Stomach (tissue), 4 donors: ENCODE results near the gene BRSK2.

Experiments
- CTCF ChIP-seq, 7 experiments: fragments of 450-650 bp in 4 of 7; fragments of 200-600 bp in 3 of 7; sonication (generic) in 3 of 7; IDR thresholded peaks; one replicate each; pipeline ENCODE4 v1.5.1; 2016 to 2019; ENCODE audit warnings: antibody characterized with exemption in 7 of 7, control low read depth in 2 of 7, mild to moderate bottlenecking in 1 of 7
- EP300 ChIP-seq: sonication (generic); formaldehyde crosslinking; IDR thresholded peaks from one replicate; pipeline ENCODE4 v1.6.1; 2017; ENCODE audit warnings: antibody characterized with exemption
- POLR2A ChIP-seq, 4 donors: fragments of 450-650 bp; IDR thresholded peaks; one replicate each; pipeline ENCODE4 v1.6.1; 2016; ENCODE audit warnings: antibody characterized with exemption in 4 of 4, control low read depth in 2 of 4, mild to moderate bottlenecking in 1 of 4, moderate library complexity in 1 of 4
- POLR2AphosphoS5 ChIP-seq, 3 donors: sonication (generic); formaldehyde crosslinking; IDR thresholded peaks; one replicate each; pipeline ENCODE4 v1.6.1; 2016; ENCODE audit warnings: antibody characterized with exemption in 3 of 3

- no peak for TF ChIP-seq CTCF (IDR thresholded peaks at IDR 0.05)
- no peak for TF ChIP-seq EP300
- no peak for TF ChIP-seq POLR2A (IDR thresholded peaks at IDR 0.05)
- no peak for TF ChIP-seq POLR2AphosphoS5 (IDR thresholded peaks at IDR 0.05)
Observed at GRCh38 chr11:1371836-1372465, 17.8 kb upstream of the BRSK2 start.
